Liver (tissue), 3 donors: ENCODE results near the gene SLC25A19.

Source experiments
- CTCF ChIP-seq: fragments of 150-350 bp; IDR thresholded peaks from 2 replicates; pipeline ENCODE4 v1.5.1; 2017; ENCODE audit warnings: improper control_type of control experiment, low read depth, low read length; ENCODE audit not compliant: missing input control
- FOXA1 ChIP-seq: IDR thresholded peaks from 2 replicates; pipeline ENCODE4 v1.6.1; 2016; ENCODE audit warnings: antibody characterized with exemption
- HNF4G ChIP-seq: IDR thresholded peaks from 2 replicates; pipeline ENCODE4 v1.6.1; 2016; ENCODE audit warnings: antibody characterized with exemption
- MAX ChIP-seq: IDR thresholded peaks from 2 replicates; pipeline ENCODE4 v1.6.1; 2016; ENCODE audit warnings: antibody characterized with exemption
- NR2F2 ChIP-seq: IDR thresholded peaks from 2 replicates; pipeline ENCODE4 v1.6.1; 2016; ENCODE audit warnings: antibody characterized with exemption
- RAD21 ChIP-seq, 2 donors: IDR thresholded peaks; 2 replicates each; pipeline ENCODE4 v1.6.1; 2016; ENCODE audit warnings: antibody characterized with exemption in 2 of 2, mild to moderate bottlenecking in 2 of 2
- REST ChIP-seq: IDR thresholded peaks from 2 replicates; pipeline ENCODE4 v1.6.1; 2016; ENCODE audit warnings: antibody characterized with exemption, mild to moderate bottlenecking
- SP1 ChIP-seq: IDR thresholded peaks from 2 replicates; pipeline ENCODE4 v1.6.1; 2018; ENCODE audit warnings: antibody characterized with exemption, mild to moderate bottlenecking
- TAF1 ChIP-seq: conservative IDR thresholded peaks from 2 replicates; pipeline ENCODE4 v1.6.1; 2016; ENCODE audit warnings: antibody characterized with exemption, mild to moderate bottlenecking
- YY1 ChIP-seq: IDR thresholded peaks from 2 replicates; pipeline ENCODE4 v1.6.1; 2016; ENCODE audit warnings: antibody characterized with exemption, mild to moderate bottlenecking
- ZBTB33 ChIP-seq: IDR thresholded peaks from 2 replicates; pipeline ENCODE4 v1.6.1; 2016; ENCODE audit warnings: antibody characterized with exemption
- donor health status: healthy.
- donor health status: healthy.

- TF ChIP-seq CTCF (no peak), YY1 (no peak), MAX (no peak), RAD21 (IDR thresholded peaks at IDR 0.05) (no peak), HNF4G (no peak), REST (no peak), ZBTB33 (no peak), TAF1 (no peak), NR2F2 (no peak), SP1 (no peak), FOXA1 (no peak)
Measured at GRCh38 chr17:75227729-75228128, 61.5 kb downstream of the SLC25A19 start.
